Measurements from ENCODE around the gene MRPL53.
"Not testable (repeated sequence)": the region's sequence is repeated elsewhere in the genome, so short reads cannot be mapped to it uniquely, and the experiment has no call there.

The MRPL53 gene

GRCh38 chr2:74482801-74483674 is 10.6 kb upstream of the MRPL53 start, which contains the start of the genes CCDC142 and TTC31:
CCDC142 (minus strand) TSS chr2:74482998; CDS start chr2:74482837, 161 bp downstream.
TTC31 (plus strand) TSS chr2:74483081; CDS start chr2:74483096, 15 bp downstream.
- peak; percentile 55 to 99 (median 94) for DNase-seq

- DNase-seq = peak in 12 of 56 donors; percentile 12 to 76 (median 59)
Measured at GRCh38 chr2:74481961-74482800, 9.7 kb upstream of the MRPL53 start.

- DNase-seq = no peak
Measured at GRCh38 chr2:74481431-74481830, 9.0 kb upstream of the MRPL53 start.

GRCh38 chr2:74474899-74475298 is 2.4 kb upstream of the MRPL53 start:
- no peak for DNase-seq

- no peak for DNase-seq
Measured at GRCh38 chr2:74474481-74474880, 2.0 kb upstream of the MRPL53 start.

GRCh38 chr2:74472945-74473258 is 422 bp upstream of the MRPL53 start:
- no peak for DNase-seq

- no peak for DNase-seq
Measured at GRCh38 chr2:74471332-74472065, 981 bp downstream of the MRPL53 start.

- DNase-seq = not testable (repeated sequence)
Measured at GRCh38 chr2:74470742-74471141, 1.7 kb downstream of the MRPL53 start.

GRCh38 chr2:74464406-74464805 is 8.1 kb downstream of the MRPL53 start:
- no peak for DNase-seq

- DNase-seq = no peak
Measured at GRCh38 chr2:74462786-74463105, 9.7 kb downstream of the MRPL53 start.

GRCh38 chr2:74462054-74462785 is 10.3 kb downstream of the MRPL53 start:
- no peak for DNase-seq

- no peak for DNase-seq
Measured at GRCh38 chr2:74461187-74462053, 11.1 kb downstream of the MRPL53 start.

GRCh38 chr2:74460187-74460586 is 12.3 kb downstream of the MRPL53 start:
- DNase-seq = not testable (repeated sequence)

- not testable (repeated sequence) for DNase-seq
Measured at GRCh38 chr2:74459503-74460118, 12.9 kb downstream of the MRPL53 start.

GRCh38 chr2:74458938-74459363 is 13.5 kb downstream of the MRPL53 start:
- no peak for DNase-seq

- DNase-seq = peak; percentile 65 to 100 (median 100)
Measured at GRCh38 chr2:74458132-74458937, 14.1 kb downstream of the MRPL53 start, which contains the start of gene WBP1. WBP1 (plus strand) TSS chr2:74458438; CDS start chr2:74458603, 165 bp downstream.

GRCh38 chr2:74457549-74458131 is 14.8 kb downstream of the MRPL53 start:
- peak in 21 of 56 donors; percentile 46 to 81 (median 62) for DNase-seq

- DNase-seq = peak in 5 of 56 donors; percentile 43 to 63 (median 55)
Measured at GRCh38 chr2:74457129-74457548, 15.3 kb downstream of the MRPL53 start.
